GM21528 (cell line): Measurements from ENCODE around the gene SC5D.

Experiments
- ATAC-seq: cut with Tn5 transposase; IDR thresholded peaks from one replicate; pipeline ENCODE4 v1.9.1; 2021; ENCODE audit warnings: mild to moderate bottlenecking, moderate library complexity; ENCODE audit not compliant: unreplicated experiment, low FRiP score

SC5D gene

GRCh38 chr11:121291319-121291718 lies 1.3 kb upstream of the SC5D start:
- no peak for ATAC-seq

- ATAC-seq = peak; percentile 37
These were observed 576 bp upstream of the SC5D start for GRCh38 chr11:121291896-121292494.

GRCh38 chr11:121293288-121293594 lies 670 bp downstream of the SC5D start:
- ATAC-seq = no peak

- no peak for ATAC-seq
These were observed 2.9 kb downstream of the SC5D start for GRCh38 chr11:121295246-121296029.

- no peak for ATAC-seq
These were observed 5.3 kb downstream of the SC5D start for GRCh38 chr11:121297872-121298271.

GRCh38 chr11:121298774-121299173 lies 6.2 kb downstream of the SC5D start:
- ATAC-seq = no peak

- no peak for ATAC-seq
These were observed 6.8 kb downstream of the SC5D start for GRCh38 chr11:121299417-121299816.

- no peak for ATAC-seq
These were observed 7.9 kb downstream of the SC5D start for GRCh38 chr11:121300313-121300971.

GRCh38 chr11:121300972-121301699 lies 8.6 kb downstream of the SC5D start:
- ATAC-seq = no peak

- no peak for ATAC-seq
These were observed 12.2 kb downstream of the SC5D start for GRCh38 chr11:121304759-121305158.

GRCh38 chr11:121308816-121309215 lies 16.2 kb downstream of the SC5D start:
- ATAC-seq = no peak

GRCh38 chr11:121309688-121310087 lies 17.1 kb downstream of the SC5D start:
- ATAC-seq = peak; percentile 84

- ATAC-seq = no peak
These were observed 18.3 kb downstream of the SC5D start for GRCh38 chr11:121310908-121311307.

GRCh38 chr11:121311373-121311772 lies 18.8 kb downstream of the SC5D start:
- no peak for ATAC-seq

- ATAC-seq = no peak
These were observed 19.9 kb downstream of the SC5D start for GRCh38 chr11:121312483-121312882.

- no peak for ATAC-seq
These were observed 26.6 kb downstream of the SC5D start for GRCh38 chr11:121318848-121319834.

GRCh38 chr11:121321614-121322243 lies 29.2 kb downstream of the SC5D start:
- ATAC-seq = no peak

GRCh38 chr11:121323046-121323607 lies 30.6 kb downstream of the SC5D start:
- ATAC-seq = no peak

- no peak for ATAC-seq
These were observed 33.7 kb downstream of the SC5D start for GRCh38 chr11:121326230-121326629.
